ENCODE results near the gene SCRN1.
"Not testable (repeated sequence)": the region's sequence is repeated elsewhere in the genome, so short reads cannot be mapped to it uniquely, and the experiment has no call there.

Gene SCRN1

GRCh38 chr7:29890786-29891185, 98.8 kb downstream of the SCRN1 start:
- not testable (repeated sequence) for DNase-seq (ENCODE audit: low read depth)

GRCh38 chr7:29890251-29890650, 99.3 kb downstream of the SCRN1 start:
- no peak for DNase-seq (ENCODE audit: low read depth)

GRCh38 chr7:29889288-29889687, 100.3 kb downstream of the SCRN1 start:
- DNase-seq (ENCODE audit: low read depth) = no peak

- DNase-seq (ENCODE audit: low read depth) = no peak
Observed at GRCh38 chr7:29888006-29888405, 101.6 kb downstream of the SCRN1 start.

GRCh38 chr7:29886827-29887226, 102.8 kb downstream of the SCRN1 start:
- no peak for DNase-seq (ENCODE audit: low read depth)

- no peak for DNase-seq (ENCODE audit: low read depth)
Observed at GRCh38 chr7:29885626-29886025, 104.0 kb downstream of the SCRN1 start.

- no peak for DNase-seq (ENCODE audit: low read depth)
Observed at GRCh38 chr7:29884399-29885272, 105.0 kb downstream of the SCRN1 start.

- DNase-seq (ENCODE audit: low read depth) = no peak
Observed at GRCh38 chr7:29883462-29884398, 105.9 kb downstream of the SCRN1 start.

- DNase-seq (ENCODE audit: low read depth) = no peak
Observed at GRCh38 chr7:29882481-29882880, 107.1 kb downstream of the SCRN1 start.

- DNase-seq (ENCODE audit: low read depth) = no peak
Observed at GRCh38 chr7:29881724-29882123, 107.9 kb downstream of the SCRN1 start.

- peak; percentile 41 for DNase-seq (ENCODE audit: low read depth)
Observed at GRCh38 chr7:29879609-29880008, 110.0 kb downstream of the SCRN1 start.

- peak; percentile 70 for DNase-seq (ENCODE audit: low read depth)
Observed at GRCh38 chr7:29878081-29878688, 111.4 kb downstream of the SCRN1 start.

GRCh38 chr7:29877196-29877595, 112.4 kb downstream of the SCRN1 start:
- DNase-seq (ENCODE audit: low read depth) = no peak

- no peak for DNase-seq (ENCODE audit: low read depth)
Observed at GRCh38 chr7:29875741-29876140, 113.9 kb downstream of the SCRN1 start.

- DNase-seq (ENCODE audit: low read depth) = no peak
Observed at GRCh38 chr7:29873644-29874294, 115.8 kb downstream of the SCRN1 start.

GRCh38 chr7:29871787-29872398, 117.7 kb downstream of the SCRN1 start:
- DNase-seq (ENCODE audit: low read depth) = peak; percentile 10
